ENCODE measurements around the gene STYX. TPM values are rescaled to one million over a fixed set of nuclear protein-coding genes. Genes with fewer than 3 reads are reported as not detected.
"Not testable (repeated sequence)": the region's sequence is repeated elsewhere in the genome, so short reads cannot be mapped to it uniquely, and the experiment has no call there.

Gene STYX
- total and polyA plus RNA-seq, 5 donors, result 6.6 to 13.6 (median 12.8) TPM

DNA sequence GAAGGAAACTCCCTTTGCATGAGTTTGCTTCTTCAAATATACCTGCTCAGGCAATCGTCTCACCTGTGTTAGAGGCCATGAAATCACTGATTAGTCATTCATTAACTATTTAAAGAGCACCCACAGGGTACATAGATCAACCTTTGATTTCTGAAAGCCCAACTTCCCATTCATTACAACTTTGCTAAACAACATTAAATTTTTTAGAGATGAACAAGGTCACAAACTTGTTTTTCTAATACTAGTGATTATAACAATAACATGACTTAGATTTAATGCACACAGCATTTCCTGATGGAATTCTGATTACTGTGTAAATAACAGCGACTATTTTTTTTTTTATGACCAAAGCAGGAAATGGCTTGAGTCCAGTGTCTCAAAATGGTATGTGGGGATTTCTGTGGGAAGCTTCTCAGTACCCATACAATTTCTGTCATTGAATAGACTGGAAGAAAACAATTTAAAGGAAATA is 29.2 kb upstream of the STYX start:
- H3K27me3 ChIP-seq (ENCODE audit: control insufficient read depth, insufficient read depth), result no peaks in the 10 kb centered on the region
- DNase-seq (no peak), ATAC-seq (no peak)
- H3K27ac ChIP-seq (ENCODE audit: low read length), result no peak overlapping the region
- H3K4me3 ChIP-seq (ENCODE audit: low read length), result no peak overlapping the region
- H3K9me3 ChIP-seq (ENCODE audit: control insufficient read depth, low read length), result no peaks in the 10 kb centered on the region
- no peaks in the 10 kb centered on the region for H3K4me1 ChIP-seq (ENCODE audit: control insufficient read depth, insufficient read depth, low read length)
- WGBS, result 35% methylated on average over 2 of the region's 2 CpGs
- intact Hi-C loops (cut with DNase I), result no loop called here

DNA sequence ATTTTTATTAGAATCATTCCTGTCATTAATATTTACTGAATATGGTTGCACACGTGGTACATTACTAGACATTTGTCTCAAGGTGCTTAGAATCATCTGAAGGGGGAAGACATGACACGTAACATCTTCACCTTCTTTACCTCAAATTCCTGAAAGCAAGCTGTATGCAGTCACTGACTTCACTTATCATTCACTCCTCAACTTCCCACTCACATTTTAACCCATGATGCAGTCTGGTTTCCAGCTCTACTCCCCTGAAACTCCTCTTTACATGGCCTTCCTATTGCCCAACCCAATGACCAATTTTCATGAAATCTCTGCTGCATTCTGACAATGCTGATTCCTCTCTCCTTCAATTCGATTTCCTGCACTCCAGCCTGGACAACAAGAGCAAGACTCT is 28.7 kb upstream of the STYX start:
- H3K4me3 ChIP-seq (ENCODE audit: low read length), result no peak overlapping the region
- no peaks in the 10 kb centered on the region for H3K27me3 ChIP-seq (ENCODE audit: control insufficient read depth, insufficient read depth)
- no peaks in the 10 kb centered on the region for H3K9me3 ChIP-seq (ENCODE audit: control insufficient read depth, low read length)
- ATAC-seq (no peak), DNase-seq (no peak)
- intact Hi-C loops (cut with DNase I), result no loop called here
- 59% methylated on average over 3 of the region's 3 CpGs for WGBS
- no peaks in the 10 kb centered on the region for H3K4me1 ChIP-seq (ENCODE audit: control insufficient read depth, insufficient read depth, low read length)
- H3K27ac ChIP-seq (ENCODE audit: low read length), result no peak overlapping the region

DNA sequence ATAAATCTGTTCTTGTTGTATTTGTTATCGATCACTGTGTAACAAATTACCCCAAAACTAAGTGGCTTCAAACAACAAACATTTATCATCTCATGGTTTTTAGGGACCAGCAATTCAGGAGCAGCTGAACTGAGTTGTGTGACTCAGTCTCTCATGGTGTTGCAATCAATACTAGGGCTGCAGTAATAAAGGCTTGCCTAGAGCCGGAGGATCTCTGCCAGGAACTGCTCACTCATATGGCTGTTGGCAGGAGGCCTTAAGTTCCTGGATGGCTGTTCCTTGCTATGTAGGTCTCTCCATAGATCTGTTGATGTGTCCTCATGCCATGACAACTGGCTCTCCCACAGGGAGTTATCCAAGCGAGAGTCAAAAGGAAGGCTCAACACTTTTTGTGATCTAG is 26.7 kb upstream of the STYX start:
- no peaks in the 10 kb centered on the region for H3K4me1 ChIP-seq (ENCODE audit: control insufficient read depth, insufficient read depth, low read length)
- intact Hi-C loops (cut with DNase I), result no loop called here
- ATAC-seq (no peak), DNase-seq (peak in 1 of 3 donors; percentile 52)
- H3K27ac ChIP-seq (ENCODE audit: low read length), result no peak overlapping the region
- 69% methylated on average over 3 of the region's 3 CpGs for WGBS
- no peak overlapping the region for H3K4me3 ChIP-seq (ENCODE audit: low read length)
- no peaks in the 10 kb centered on the region for H3K27me3 ChIP-seq (ENCODE audit: control insufficient read depth, insufficient read depth)
- no peaks in the 10 kb centered on the region for H3K9me3 ChIP-seq (ENCODE audit: control insufficient read depth, low read length)

DNA sequence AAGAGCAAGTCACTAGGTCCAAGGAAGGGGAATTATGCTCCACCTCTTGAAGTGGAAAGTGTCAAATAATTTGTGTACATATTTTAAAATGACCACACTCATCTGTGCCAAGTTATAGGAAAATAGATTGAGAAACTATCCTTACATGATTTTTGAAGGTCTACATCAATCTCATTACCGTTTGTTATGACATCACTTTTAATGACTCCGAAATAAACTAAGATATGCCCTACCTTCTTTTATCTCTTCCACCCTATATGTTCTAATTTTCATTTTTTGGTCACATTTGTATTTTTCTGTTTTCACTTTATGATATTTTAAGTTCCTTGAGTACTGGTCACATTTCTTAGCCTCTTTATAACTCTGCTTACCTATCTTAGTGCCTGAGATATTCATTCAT is 26.3 kb upstream of the STYX start:
- DNase-seq (no peak), ATAC-seq (no peak)
- no peaks in the 10 kb centered on the region for H3K27me3 ChIP-seq (ENCODE audit: control insufficient read depth, insufficient read depth)
- no peak overlapping the region for H3K4me3 ChIP-seq (ENCODE audit: low read length)
- no peaks in the 10 kb centered on the region for H3K9me3 ChIP-seq (ENCODE audit: control insufficient read depth, low read length)
- 91% methylated on average over 2 of the region's 2 CpGs for WGBS
- intact Hi-C loops (cut with DNase I), result no loop called here
- H3K27ac ChIP-seq (ENCODE audit: low read length), result no peak overlapping the region
- H3K4me1 ChIP-seq (ENCODE audit: control insufficient read depth, insufficient read depth, low read length), result no peaks in the 10 kb centered on the region

DNA sequence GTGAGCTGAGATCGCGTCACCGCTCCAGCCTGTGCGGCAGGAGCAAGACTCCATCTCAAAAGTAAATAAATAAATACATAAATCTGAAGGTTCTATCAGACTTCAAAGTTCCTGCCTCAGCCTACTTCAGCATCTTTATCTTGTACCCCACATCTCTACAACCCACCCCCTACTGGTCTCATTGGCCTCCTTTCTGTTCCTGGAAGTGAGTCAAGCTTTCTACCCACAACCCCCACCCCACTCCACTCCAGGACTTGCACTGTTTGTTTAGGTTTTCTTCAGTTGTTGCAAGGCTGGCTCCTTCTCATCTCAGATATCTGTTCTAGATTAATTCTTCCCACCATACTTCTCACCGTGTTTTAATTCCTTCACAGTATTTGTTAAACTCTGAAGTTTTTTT is 23.7 kb upstream of the STYX start:
- Histone ChIP-seq H3K4me3 (ENCODE audit: low read length) (peak overlapping the region; percentile 71), H3K27ac (ENCODE audit: low read length) (peak overlapping the region; percentile 33), H3K27me3 (ENCODE audit: control insufficient read depth, insufficient read depth) (no peaks in the 10 kb centered on the region), H3K4me1 (ENCODE audit: control insufficient read depth, insufficient read depth, low read length) (no peaks in the 10 kb centered on the region), H3K9me3 (ENCODE audit: control insufficient read depth, low read length) (no peaks in the 10 kb centered on the region)
- DNase-seq (no peak), ATAC-seq (no peak)
- 88% methylated on average over 5 of the region's 5 CpGs for WGBS
- intact Hi-C loops (cut with DNase I), result no loop called here

DNA sequence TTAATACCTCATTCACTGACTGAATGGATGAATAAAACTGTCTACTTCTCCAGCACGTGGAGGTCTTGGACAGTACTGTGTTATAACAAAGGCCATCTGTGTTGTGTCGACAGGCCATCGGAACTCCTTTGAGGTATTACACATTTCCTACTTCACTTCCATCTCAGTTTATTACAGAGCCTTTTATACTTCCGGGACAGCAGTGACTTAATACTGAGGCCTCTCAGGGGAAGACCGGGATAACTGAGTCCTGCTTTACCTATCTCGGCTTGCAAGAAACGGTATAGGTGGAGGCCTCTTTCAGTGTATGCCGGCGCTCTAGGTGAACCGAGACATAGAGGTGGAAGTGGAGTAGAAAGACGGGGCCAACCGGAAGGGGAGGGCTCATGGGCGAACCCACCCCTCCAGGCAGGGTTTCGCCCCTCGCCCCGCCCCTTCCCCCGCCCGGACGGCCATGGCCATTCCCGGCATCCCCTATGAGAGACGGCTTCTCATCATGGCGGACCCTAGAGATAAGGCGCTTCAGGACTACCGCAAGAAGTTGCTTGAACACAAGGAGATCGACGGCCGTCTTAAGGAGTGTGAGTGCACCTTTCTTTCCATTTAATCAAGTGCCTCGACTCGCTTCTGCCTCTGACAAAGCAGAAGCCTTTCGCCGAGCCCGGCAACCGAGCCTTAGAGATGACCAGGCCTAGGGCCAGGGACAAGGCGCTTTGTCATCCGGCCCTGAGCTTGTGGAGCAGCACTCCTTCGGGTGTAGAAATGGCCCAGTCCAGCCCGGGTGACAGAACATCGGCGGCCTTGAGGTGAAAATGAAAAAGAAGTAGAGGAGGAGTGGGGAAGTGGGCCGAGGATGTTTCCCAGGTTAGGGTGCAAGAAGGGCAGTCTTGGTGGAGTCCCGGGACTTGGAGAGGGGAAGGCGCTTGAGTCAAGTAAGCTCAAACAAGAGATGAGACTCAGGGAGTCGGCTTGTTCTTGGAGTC is 23.0 kb upstream of the STYX start, which contains the start of gene PSMC6:
Gene PSMC6, plus strand, starts transcription at position 477 of the 983 bp plus-strand sequence. Its CDS starts 20 bp downstream, at position 497.
- ATAC-seq, result peak; percentile 100
- peak; percentile 96 to 98 (median 97) for DNase-seq
- H3K4me3 ChIP-seq (ENCODE audit: low read length), result peak within 1 kb of the TSS; percentile 71
- under 1% methylated on average over 43 of the region's 43 CpGs for WGBS
- no peaks in the 10 kb centered on the region for H3K27me3 ChIP-seq (ENCODE audit: control insufficient read depth, insufficient read depth)
- H3K4me1 ChIP-seq (ENCODE audit: control insufficient read depth, insufficient read depth, low read length), result no peaks in the 10 kb centered on the region
- no peaks in the 10 kb centered on the region for H3K9me3 ChIP-seq (ENCODE audit: control insufficient read depth, low read length)
- peak within 1 kb of the TSS; percentile 99 for H3K27ac ChIP-seq (ENCODE audit: low read length)
- intact Hi-C loops (cut with DNase I), result no loop called here

DNA sequence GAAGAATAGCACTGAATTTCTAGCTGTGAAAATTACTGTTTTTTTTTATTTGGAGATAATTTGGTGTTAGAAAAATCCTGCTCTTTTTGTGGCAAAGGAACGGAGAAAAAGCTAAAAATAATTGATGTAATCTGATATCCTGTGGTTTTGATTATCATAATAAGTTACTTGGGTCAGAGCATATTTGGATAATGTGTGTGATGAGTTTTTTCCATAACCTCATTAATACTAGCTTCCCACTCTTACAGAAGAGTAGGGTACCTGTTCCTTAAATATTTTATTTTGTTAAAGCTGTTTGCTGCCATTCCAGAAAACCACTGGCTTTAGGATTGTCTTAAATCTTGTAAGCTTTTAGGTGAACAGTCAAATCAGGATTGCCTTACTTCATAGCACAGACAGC is 18.3 kb upstream of the STYX start:
- 18% methylated on average over 1 of the region's 1 CpG for WGBS
- no peaks in the 10 kb centered on the region for H3K9me3 ChIP-seq (ENCODE audit: control insufficient read depth, low read length)
- no peak for ATAC-seq

DNA sequence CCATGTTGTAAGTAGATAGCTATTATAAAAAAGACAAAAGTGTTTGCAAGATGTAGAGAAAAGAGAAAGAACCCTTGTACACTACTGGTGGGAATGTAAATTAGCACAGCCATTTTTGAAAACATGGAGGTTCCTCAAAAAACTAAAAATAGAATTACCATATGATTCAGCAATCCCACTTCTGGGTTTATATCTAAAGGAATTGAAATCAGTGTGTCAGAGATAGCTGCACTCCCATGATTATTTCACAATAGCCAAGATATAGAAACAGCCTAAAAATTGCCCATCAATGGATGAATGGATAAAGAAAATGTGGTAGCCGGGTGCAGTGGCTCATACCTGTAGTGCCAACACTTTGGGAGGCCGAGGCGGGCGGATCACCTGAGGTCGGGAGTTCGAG is 13.8 kb upstream of the STYX start:
- Histone ChIP-seq H3K27ac (ENCODE audit: low read length) (no peak overlapping the region), H3K9me3 (ENCODE audit: control insufficient read depth, low read length) (no peaks in the 10 kb centered on the region), H3K4me1 (ENCODE audit: control insufficient read depth, insufficient read depth, low read length) (no peaks in the 10 kb centered on the region), H3K27me3 (ENCODE audit: control insufficient read depth, insufficient read depth) (no peaks in the 10 kb centered on the region), H3K4me3 (ENCODE audit: low read length) (no peak overlapping the region)
- intact Hi-C loops (cut with DNase I), result no loop called here
- ATAC-seq (no peak), DNase-seq (no peak)
- over 99% methylated on average over 6 of the region's 6 CpGs for WGBS

More for the DNA sequence above, 18.3 kb upstream of the STYX start:
- Histone ChIP-seq H3K4me3 (ENCODE audit: low read length) (no peak overlapping the region), H3K27ac (ENCODE audit: low read length) (no peak overlapping the region), H3K27me3 (ENCODE audit: control insufficient read depth, insufficient read depth) (no peaks in the 10 kb centered on the region), H3K4me1 (ENCODE audit: control insufficient read depth, insufficient read depth, low read length) (no peaks in the 10 kb centered on the region)
- intact Hi-C loops (cut with DNase I), result no loop called here
- no peak for DNase-seq

DNA sequence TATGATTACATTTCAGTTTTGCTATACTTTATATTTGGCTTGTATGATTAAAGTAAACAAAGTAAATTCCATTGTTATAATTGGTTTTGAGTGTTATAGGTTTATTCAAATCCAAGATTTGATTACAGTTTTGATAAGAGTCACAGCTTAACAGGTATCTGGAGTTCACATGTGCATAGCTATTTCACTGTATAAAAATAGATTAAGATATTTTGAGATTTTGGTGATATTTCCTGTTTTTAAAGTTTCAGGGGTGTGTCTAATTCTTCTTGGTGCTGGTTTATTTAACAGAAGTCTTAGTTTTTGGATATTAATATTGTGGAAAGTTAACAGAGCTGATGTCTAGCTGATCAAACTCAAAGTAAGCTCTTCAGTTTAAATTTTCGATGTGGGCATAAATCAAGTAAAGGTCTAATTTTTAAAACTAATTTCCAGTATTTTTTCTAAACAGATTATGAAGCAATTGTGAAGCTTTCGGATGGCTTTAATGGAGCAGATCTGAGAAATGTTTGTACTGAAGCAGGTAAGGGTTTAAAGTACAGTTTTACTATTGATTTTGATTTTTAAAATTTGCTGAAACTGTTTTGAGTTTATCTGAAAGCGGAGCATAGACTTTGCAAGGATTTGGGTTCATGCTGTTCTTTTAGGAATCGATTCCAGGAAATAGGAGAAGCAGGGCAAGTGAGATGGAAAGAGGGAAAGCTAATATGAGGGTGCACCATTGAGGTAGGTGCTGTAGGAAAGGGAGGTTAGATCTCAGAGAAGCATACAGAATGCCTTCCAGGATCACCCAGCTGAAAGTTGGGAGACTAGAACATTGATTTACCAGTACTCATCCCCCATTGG is 6.2 kb upstream of the STYX start:
- no peak overlapping the region for H3K4me3 ChIP-seq (ENCODE audit: low read length)
- no peak overlapping the region for H3K27ac ChIP-seq (ENCODE audit: low read length)
- H3K27me3 ChIP-seq (ENCODE audit: control insufficient read depth, insufficient read depth), result no peaks in the 10 kb centered on the region
- intact Hi-C loops (cut with DNase I), result no loop called here
- 97% methylated on average over 4 of the region's 4 CpGs for WGBS
- ATAC-seq (no peak), DNase-seq (no peak)
- no peaks in the 10 kb centered on the region for H3K4me1 ChIP-seq (ENCODE audit: control insufficient read depth, insufficient read depth, low read length)
- H3K9me3 ChIP-seq (ENCODE audit: control insufficient read depth, low read length), result no peaks in the 10 kb centered on the region

DNA sequence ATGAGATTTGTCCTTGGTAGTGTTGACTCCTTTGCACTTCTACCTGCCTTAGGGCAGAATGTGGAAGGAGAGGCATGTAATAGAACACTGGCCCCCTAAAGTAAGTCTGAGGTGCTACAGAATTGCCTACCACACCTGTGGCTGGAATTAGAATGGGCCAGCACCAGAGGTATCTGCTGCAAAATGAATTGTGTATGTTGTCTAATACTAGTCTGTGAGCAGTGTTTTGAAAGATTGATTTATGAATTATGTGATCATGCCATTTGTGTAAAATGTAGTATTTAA is 5.7 kb upstream of the STYX start:
- intact Hi-C loops (cut with DNase I), result no loop called here
- ATAC-seq (no peak), DNase-seq (no peak)
- Histone ChIP-seq H3K27me3 (ENCODE audit: control insufficient read depth, insufficient read depth) (no peaks in the 10 kb centered on the region), H3K4me3 (ENCODE audit: low read length) (no peak overlapping the region), H3K27ac (ENCODE audit: low read length) (no peak overlapping the region), H3K4me1 (ENCODE audit: control insufficient read depth, insufficient read depth, low read length) (no peaks in the 10 kb centered on the region), H3K9me3 (ENCODE audit: control insufficient read depth, low read length) (no peaks in the 10 kb centered on the region)

DNA sequence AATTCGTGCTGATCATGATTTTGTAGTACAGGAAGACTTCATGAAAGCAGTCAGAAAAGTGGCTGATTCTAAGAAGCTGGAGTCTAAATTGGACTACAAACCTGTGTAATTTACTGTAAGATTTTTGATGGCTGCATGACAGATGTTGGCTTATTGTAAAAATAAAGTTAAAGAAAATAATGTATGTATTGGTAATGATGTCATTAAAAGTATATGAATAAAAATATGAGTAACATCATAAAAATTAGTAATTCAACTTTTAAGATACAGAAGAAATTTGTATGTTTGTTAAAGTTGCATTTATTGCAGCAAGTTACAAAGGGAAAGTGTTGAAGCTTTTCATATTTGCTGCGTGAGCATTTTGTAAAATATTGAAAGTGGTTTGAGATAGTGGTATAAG is 2.5 kb upstream of the STYX start:
- H3K4me3 ChIP-seq (ENCODE audit: low read length); DNase-seq; H3K4me1 ChIP-seq (ENCODE audit: control insufficient read depth, insufficient read depth, low read length); H3K9me3 ChIP-seq (ENCODE audit: control insufficient read depth, low read length); H3K27me3 ChIP-seq (ENCODE audit: control insufficient read depth, insufficient read depth); H3K27ac ChIP-seq (ENCODE audit: low read length); ATAC-seq; intact Hi-C loops (cut with DNase I): not testable (repeated sequence)
- WGBS, result 98% methylated on average over 2 of the region's 2 CpGs
